Spleen (tissue), 7 donors: ENCODE measurements around the gene ZNF816.

Experiments used
- CTCF ChIP-seq, 11 experiments: fragments of 200-600 bp in 7 of 11; fragments of 450-650 bp in 4 of 11; sonication (generic) in 4 of 11; IDR thresholded peaks in 8 of 11; conservative IDR thresholded peaks in 3 of 11; 1 replicate in 7 of 11; 2 replicates in 4 of 11; pipeline versions ENCODE4 v1.4.0 to v1.8.0; 2016 to 2021; ENCODE audit warnings: antibody characterized with exemption in 11 of 11, inconsistent platforms in 4 of 11, mild to moderate bottlenecking in 1 of 11
- POLR2A ChIP-seq, 3 donors: fragments of 450-650 bp; IDR thresholded peaks; one replicate each; pipeline ENCODE4 v1.5.1; 2017; ENCODE audit warnings: antibody characterized with exemption in 3 of 3, mild to moderate bottlenecking in 1 of 3
- POLR2AphosphoS5 ChIP-seq, 3 donors: sonication (generic); formaldehyde crosslinking; IDR thresholded peaks; one replicate each; pipeline ENCODE4 v1.5.1; 2017; ENCODE audit warnings: antibody characterized with exemption in 3 of 3
- donor health status: DM: no; HTN: no; CAD: no; lungs with moderate emphysema.
- donor health status: DM: no; HTN: no; CAD: no.
- donor health status: DM: no; HTN: no; CAD: no.

GRCh38 chr19:53012006-53012405 lies 49.3 kb upstream of the ZNF816 start:
- TF ChIP-seq POLR2AphosphoS5 (IDR thresholded peaks at IDR 0.05) (no peak), CTCF (IDR thresholded peaks at IDR 0.05 in 8 of 11, conservative IDR thresholded peaks at IDR 0.05 in 3 of 11) (no peak), POLR2A (IDR thresholded peaks at IDR 0.05) (no peak)
